ENCODE results near the gene KRTAP4-4.
"Not testable (repeated sequence)": the region's sequence is repeated elsewhere in the genome, so short reads cannot be mapped to it uniquely, and the experiment has no call there.

The KRTAP4-4 gene

DNA sequence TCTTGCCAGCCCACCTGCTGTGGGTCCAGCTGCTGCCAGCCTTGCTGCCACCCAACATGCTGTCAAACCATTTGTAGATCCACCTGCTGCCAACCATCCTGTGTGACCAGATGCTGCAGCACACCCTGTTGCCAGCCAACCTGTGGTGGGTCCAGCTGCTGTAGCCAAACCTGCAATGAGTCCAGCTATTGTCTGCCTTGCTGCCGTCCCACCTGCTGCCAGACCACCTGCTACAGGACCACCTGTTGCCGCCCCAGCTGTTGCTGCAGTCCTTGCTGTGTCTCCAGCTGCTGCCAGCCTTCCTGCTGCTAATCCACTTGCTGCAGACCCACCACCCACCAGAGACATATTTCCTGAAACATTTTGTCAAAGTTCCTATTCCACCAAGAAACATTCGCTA is 29.8 kb upstream of the KRTAP4-4 start:
- TF ChIP-seq, protein P1, sequence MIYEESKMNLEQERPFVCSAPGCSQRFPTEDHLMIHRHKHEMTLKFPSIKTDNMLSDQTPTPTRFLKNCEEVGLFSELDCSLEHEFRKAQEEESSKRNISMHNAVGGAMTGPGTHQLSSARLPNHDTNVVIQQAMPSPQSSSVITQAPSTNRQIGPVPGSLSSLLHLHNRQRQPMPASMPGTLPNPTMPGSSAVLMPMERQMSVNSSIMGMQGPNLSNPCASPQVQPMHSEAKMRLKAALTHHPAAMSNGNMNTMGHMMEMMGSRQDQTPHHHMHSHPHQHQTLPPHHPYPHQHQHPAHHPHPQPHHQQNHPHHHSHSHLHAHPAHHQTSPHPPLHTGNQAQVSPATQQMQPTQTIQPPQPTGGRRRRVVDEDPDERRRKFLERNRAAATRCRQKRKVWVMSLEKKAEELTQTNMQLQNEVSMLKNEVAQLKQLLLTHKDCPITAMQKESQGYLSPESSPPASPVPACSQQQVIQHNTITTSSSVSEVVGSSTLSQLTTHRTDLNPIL (CRISPR knock-in tag; IDR thresholded peaks at IDR 0.05; ENCODE audit: low read depth): no peak
- TF ChIP-seq SNAI2 (CRISPR knock-in tag; IDR thresholded peaks at IDR 0.05): no peak
- TF ChIP-seq, protein P2, sequence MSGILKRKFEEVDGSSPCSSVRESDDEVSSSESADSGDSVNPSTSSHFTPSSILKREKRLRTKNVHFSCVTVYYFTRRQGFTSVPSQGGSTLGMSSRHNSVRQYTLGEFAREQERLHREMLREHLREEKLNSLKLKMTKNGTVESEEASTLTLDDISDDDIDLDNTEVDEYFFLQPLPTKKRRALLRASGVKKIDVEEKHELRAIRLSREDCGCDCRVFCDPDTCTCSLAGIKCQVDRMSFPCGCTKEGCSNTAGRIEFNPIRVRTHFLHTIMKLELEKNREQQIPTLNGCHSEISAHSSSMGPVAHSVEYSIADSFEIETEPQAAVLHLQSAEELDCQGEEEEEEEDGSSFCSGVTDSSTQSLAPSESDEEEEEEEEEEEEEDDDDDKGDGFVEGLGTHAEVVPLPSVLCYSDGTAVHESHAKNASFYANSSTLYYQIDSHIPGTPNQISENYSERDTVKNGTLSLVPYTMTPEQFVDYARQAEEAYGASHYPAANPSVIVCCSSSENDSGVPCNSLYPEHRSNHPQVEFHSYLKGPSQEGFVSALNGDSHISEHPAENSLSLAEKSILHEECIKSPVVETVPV (CRISPR knock-in tag; IDR thresholded peaks at IDR 0.05): no peak
- no peak for TF ChIP-seq TOX (CRISPR knock-in tag; IDR thresholded peaks at IDR 0.05; ENCODE audit: borderline replicate concordance)
- TF ChIP-seq, protein P3, sequence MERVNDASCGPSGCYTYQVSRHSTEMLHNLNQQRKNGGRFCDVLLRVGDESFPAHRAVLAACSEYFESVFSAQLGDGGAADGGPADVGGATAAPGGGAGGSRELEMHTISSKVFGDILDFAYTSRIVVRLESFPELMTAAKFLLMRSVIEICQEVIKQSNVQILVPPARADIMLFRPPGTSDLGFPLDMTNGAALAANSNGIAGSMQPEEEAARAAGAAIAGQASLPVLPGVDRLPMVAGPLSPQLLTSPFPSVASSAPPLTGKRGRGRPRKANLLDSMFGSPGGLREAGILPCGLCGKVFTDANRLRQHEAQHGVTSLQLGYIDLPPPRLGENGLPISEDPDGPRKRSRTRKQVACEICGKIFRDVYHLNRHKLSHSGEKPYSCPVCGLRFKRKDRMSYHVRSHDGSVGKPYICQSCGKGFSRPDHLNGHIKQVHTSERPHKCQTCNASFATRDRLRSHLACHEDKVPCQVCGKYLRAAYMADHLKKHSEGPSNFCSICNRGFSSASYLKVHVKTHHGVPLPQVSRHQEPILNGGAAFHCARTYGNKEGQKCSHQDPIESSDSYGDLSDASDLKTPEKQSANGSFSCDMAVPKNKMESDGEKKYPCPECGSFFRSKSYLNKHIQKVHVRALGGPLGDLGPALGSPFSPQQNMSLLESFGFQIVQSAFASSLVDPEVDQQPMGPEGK (CRISPR knock-in tag; IDR thresholded peaks at IDR 0.05; ENCODE audit: borderline replicate concordance): no peak
- TF ChIP-seq PPARA (CRISPR knock-in tag; IDR thresholded peaks at IDR 0.05; ENCODE audit: borderline replicate concordance): no peak
- TF ChIP-seq ZNF70 (CRISPR knock-in tag; IDR thresholded peaks at IDR 0.05): no peak
- no peak for TF ChIP-seq ZNF8 (CRISPR knock-in tag; IDR thresholded peaks at IDR 0.05)
- TF ChIP-seq, protein P4, sequence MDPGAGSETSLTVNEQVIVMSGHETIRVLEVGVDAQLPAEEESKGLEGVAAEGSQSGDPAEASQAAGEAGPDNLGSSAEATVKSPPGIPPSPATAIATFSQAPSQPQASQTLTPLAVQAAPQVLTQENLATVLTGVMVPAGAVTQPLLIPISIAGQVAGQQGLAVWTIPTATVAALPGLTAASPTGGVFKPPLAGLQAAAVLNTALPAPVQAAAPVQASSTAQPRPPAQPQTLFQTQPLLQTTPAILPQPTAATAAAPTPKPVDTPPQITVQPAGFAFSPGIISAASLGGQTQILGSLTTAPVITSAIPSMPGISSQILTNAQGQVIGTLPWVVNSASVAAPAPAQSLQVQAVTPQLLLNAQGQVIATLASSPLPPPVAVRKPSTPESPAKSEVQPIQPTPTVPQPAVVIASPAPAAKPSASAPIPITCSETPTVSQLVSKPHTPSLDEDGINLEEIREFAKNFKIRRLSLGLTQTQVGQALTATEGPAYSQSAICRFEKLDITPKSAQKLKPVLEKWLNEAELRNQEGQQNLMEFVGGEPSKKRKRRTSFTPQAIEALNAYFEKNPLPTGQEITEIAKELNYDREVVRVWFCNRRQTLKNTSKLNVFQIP (CRISPR knock-in tag; IDR thresholded peaks at IDR 0.05; ENCODE audit: borderline replicate concordance, low read depth): no peak
- TF ChIP-seq ZNF565 (CRISPR knock-in tag; conservative IDR thresholded peaks at IDR 0.05; ENCODE audit: low read depth): no peak
- ATAC-seq: no peak

DNA sequence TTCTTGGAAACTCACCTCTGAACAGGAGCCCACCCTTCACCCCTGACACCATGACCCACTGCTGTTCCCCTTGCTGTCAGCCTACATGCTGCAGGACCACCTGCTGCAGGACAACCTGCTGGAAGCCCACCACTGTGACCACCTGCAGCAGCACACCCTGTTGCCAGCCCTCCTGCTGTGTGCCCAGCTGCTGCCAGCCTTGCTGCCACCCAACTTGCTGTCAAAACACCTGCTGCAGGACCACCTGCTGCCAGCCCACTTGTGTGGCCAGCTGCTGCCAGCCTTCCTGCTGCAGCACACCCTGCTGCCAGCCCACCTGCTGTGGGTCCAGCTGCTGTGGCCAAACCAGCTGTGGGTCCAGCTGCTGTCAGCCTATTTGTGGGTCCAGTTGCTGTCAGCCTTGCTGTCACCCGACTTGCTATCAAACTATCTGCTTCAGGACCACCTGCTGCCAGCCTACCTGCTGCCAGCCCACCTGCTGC is 29.3 kb upstream of the KRTAP4-4 start, which contains the start of gene KRTAP9-1:
TSS of gene KRTAP9-1 (plus strand) at position 51 of the 482 bp plus-strand sequence. CDS start at position 51, 0 bp downstream.
- not testable (repeated sequence) for ATAC-seq

DNA sequence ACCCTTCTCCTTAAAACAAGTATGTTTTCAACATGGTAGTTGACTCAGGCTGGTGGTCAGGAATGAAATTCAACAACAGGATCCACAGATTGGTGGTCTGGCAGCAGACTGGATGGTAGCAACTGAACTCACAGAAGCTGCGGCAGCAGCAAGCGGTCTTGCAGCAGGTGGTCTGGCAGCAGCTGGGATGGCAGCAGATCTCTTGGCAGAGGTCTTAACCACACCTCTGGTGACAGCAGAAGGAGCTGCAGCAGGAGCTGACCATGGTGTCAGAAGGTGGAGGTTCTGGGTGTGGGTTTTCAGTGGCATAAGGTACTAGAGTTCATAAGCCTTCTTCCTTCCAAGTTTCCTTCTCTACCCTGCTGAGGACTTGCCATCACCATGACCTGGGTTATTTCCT is 26.3 kb upstream of the KRTAP4-4 start:
- no peak for TF ChIP-seq OSR1 (CRISPR knock-in tag; IDR thresholded peaks at IDR 0.05)
- TF ChIP-seq, protein P2 (CRISPR knock-in tag; IDR thresholded peaks at IDR 0.05): no peak
- TF ChIP-seq, protein P3 (CRISPR knock-in tag; IDR thresholded peaks at IDR 0.05; ENCODE audit: borderline replicate concordance): no peak
- TF ChIP-seq, protein P5, sequence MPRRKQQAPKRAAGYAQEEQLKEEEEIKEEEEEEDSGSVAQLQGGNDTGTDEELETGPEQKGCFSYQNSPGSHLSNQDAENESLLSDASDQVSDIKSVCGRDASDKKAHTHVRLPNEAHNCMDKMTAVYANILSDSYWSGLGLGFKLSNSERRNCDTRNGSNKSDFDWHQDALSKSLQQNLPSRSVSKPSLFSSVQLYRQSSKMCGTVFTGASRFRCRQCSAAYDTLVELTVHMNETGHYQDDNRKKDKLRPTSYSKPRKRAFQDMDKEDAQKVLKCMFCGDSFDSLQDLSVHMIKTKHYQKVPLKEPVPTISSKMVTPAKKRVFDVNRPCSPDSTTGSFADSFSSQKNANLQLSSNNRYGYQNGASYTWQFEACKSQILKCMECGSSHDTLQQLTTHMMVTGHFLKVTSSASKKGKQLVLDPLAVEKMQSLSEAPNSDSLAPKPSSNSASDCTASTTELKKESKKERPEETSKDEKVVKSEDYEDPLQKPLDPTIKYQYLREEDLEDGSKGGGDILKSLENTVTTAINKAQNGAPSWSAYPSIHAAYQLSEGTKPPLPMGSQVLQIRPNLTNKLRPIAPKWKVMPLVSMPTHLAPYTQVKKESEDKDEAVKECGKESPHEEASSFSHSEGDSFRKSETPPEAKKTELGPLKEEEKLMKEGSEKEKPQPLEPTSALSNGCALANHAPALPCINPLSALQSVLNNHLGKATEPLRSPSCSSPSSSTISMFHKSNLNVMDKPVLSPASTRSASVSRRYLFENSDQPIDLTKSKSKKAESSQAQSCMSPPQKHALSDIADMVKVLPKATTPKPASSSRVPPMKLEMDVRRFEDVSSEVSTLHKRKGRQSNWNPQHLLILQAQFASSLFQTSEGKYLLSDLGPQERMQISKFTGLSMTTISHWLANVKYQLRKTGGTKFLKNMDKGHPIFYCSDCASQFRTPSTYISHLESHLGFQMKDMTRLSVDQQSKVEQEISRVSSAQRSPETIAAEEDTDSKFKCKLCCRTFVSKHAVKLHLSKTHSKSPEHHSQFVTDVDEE (CRISPR knock-in tag; IDR thresholded peaks at IDR 0.05): no peak
- no peak for TF ChIP-seq SNAI2 (CRISPR knock-in tag; IDR thresholded peaks at IDR 0.05)
- TF ChIP-seq GLIS3 (CRISPR knock-in tag; IDR thresholded peaks at IDR 0.05): no peak
- no peak for TF ChIP-seq ARNTL (CRISPR knock-in tag; IDR thresholded peaks at IDR 0.05; ENCODE audit: borderline replicate concordance, low read depth)
- no peak for TF ChIP-seq BACH2 (CRISPR knock-in tag; IDR thresholded peaks at IDR 0.05; ENCODE audit: borderline replicate concordance)
- no peak for TF ChIP-seq TOX (CRISPR knock-in tag; IDR thresholded peaks at IDR 0.05; ENCODE audit: borderline replicate concordance)
- TF ChIP-seq, protein P4 (CRISPR knock-in tag; IDR thresholded peaks at IDR 0.05; ENCODE audit: borderline replicate concordance, low read depth): no peak
- TF ChIP-seq ZNF70 (CRISPR knock-in tag; IDR thresholded peaks at IDR 0.05): no peak
- no peak for ATAC-seq

Measured in SK-N-SH treated with all-trans-retinoic acid at 6 μM for 48 hours (cell line).